Measurements from ENCODE around the gene CD47. TPM values are rescaled to one million over a fixed set of nuclear protein-coding genes. Genes with fewer than 3 reads are reported as not detected.

Gene CD47
- total RNA-seq, 2 donors from 2014 or later = 6.4 to 12.0 TPM

- Histone ChIP-seq H3K27ac (ENCODE audit: low read depth, low read length) (no peak overlapping the region), H3K9ac (ENCODE audit: extremely low read depth, low read length, poor library complexity, severe bottlenecking) (no peak overlapping the region), H3K4me3 (ENCODE audit: low read length) (no peak overlapping the region), H3K4me1 (ENCODE audit: control insufficient read depth, insufficient read depth, low read length) (no peaks in the 10 kb centered on the region), H3K9me3 (ENCODE audit: control insufficient read depth, low read length) (no peaks in the 10 kb centered on the region), H3K27me3 (ENCODE audit: control insufficient read depth, insufficient read depth, low read length, poor library complexity, severe bottlenecking) (no peaks in the 10 kb centered on the region), H3K36me3 (ENCODE audit: control insufficient read depth, insufficient read depth, low read length) (no peaks in the 10 kb centered on the region)
- TF ChIP-seq CTCF (conservative IDR thresholded peaks at IDR 0.05) = no peak
- H3K27ac Mint-ChIP-seq = no peak overlapping the region
- no peaks in the 10 kb centered on the region for H3K9me3 Mint-ChIP-seq
- H3K4me1 Mint-ChIP-seq = no peaks in the 10 kb centered on the region
- H3K27me3 Mint-ChIP-seq (ENCODE audit: insufficient read depth) = no peaks in the 10 kb centered on the region
- H3K36me3 Mint-ChIP-seq (ENCODE audit: low read depth) = no peaks in the 10 kb centered on the region
- no peak for DNase-seq
- no peak overlapping the region for H3K4me3 Mint-ChIP-seq
Measured at GRCh38 chr3:108133048-108133369, 42.2 kb upstream of the CD47 start.

- Mint-ChIP-seq H3K4me1 (peaks cover 5% of the 10 kb centered on the region), H3K27me3 (ENCODE audit: insufficient read depth) (no peaks in the 10 kb centered on the region)
Measured at GRCh38 chr3:108131475-108132134, 40.8 kb upstream of the CD47 start.

GRCh38 chr3:108130701-108131474 lies 40.1 kb upstream of the CD47 start:
- no peak for DNase-seq
- H3K27me3 Mint-ChIP-seq (ENCODE audit: insufficient read depth) = no peaks in the 10 kb centered on the region
- Histone ChIP-seq H3K27ac (ENCODE audit: low read depth, low read length) (no peak overlapping the region), H3K9ac (ENCODE audit: extremely low read depth, low read length, poor library complexity, severe bottlenecking) (no peak overlapping the region), H3K36me3 (ENCODE audit: control insufficient read depth, insufficient read depth, low read length) (no peaks in the 10 kb centered on the region), H3K4me3 (ENCODE audit: low read length) (no peak overlapping the region), H3K4me1 (ENCODE audit: control insufficient read depth, insufficient read depth, low read length) (no peaks in the 10 kb centered on the region), H3K9me3 (ENCODE audit: control insufficient read depth, low read length) (no peaks in the 10 kb centered on the region), H3K27me3 (ENCODE audit: control insufficient read depth, insufficient read depth, low read length, poor library complexity, severe bottlenecking) (no peaks in the 10 kb centered on the region)
- H3K9me3 Mint-ChIP-seq = no peaks in the 10 kb centered on the region
- no peaks in the 10 kb centered on the region for H3K36me3 Mint-ChIP-seq (ENCODE audit: low read depth)
- no peak overlapping the region for H3K27ac Mint-ChIP-seq
- TF ChIP-seq CTCF (conservative IDR thresholded peaks at IDR 0.05) = no peak
- H3K4me1 Mint-ChIP-seq = peaks cover 5% of the 10 kb centered on the region
- H3K4me3 Mint-ChIP-seq = no peak overlapping the region

More at GRCh38 chr3:108131475-108132134, 40.8 kb upstream of the CD47 start:
- Histone ChIP-seq H3K4me1 (ENCODE audit: control insufficient read depth, insufficient read depth, low read length) (no peaks in the 10 kb centered on the region), H3K9me3 (ENCODE audit: control insufficient read depth, low read length) (no peaks in the 10 kb centered on the region), H3K36me3 (ENCODE audit: control insufficient read depth, insufficient read depth, low read length) (no peaks in the 10 kb centered on the region), H3K27ac (ENCODE audit: low read depth, low read length) (no peak overlapping the region), H3K4me3 (ENCODE audit: low read length) (no peak overlapping the region), H3K27me3 (ENCODE audit: control insufficient read depth, insufficient read depth, low read length, poor library complexity, severe bottlenecking) (no peaks in the 10 kb centered on the region), H3K9ac (ENCODE audit: extremely low read depth, low read length, poor library complexity, severe bottlenecking) (no peak overlapping the region)
- Mint-ChIP-seq H3K27ac (no peak overlapping the region), H3K9me3 (no peaks in the 10 kb centered on the region), H3K4me3 (no peak overlapping the region), H3K36me3 (ENCODE audit: low read depth) (no peaks in the 10 kb centered on the region)
- DNase-seq = no peak
- TF ChIP-seq CTCF (conservative IDR thresholded peaks at IDR 0.05) = no peak
- WGBS, 2 experiments (ENCODE audit: insufficient coverage in 1 of 2, insufficient read length in 1 of 2) = 87 to 91% methylated on average over 8 to 9 of the region's 9 CpGs

Data from endodermal cell (in vitro differentiated cells).